GM19324 (cell line): ENCODE results near the gene GPC5.
"Not testable (repeated sequence)": the region's sequence is repeated elsewhere in the genome, so short reads cannot be mapped to it uniquely, and the experiment has no call there.

Source experiments
- ATAC-seq: cut with Tn5 transposase; IDR thresholded peaks from one replicate; pipeline ENCODE4 v1.9.1; 2021; ENCODE audit warnings: mild to moderate bottlenecking, moderate library complexity; ENCODE audit not compliant: unreplicated experiment, low FRiP score

The GPC5 gene

DNA sequence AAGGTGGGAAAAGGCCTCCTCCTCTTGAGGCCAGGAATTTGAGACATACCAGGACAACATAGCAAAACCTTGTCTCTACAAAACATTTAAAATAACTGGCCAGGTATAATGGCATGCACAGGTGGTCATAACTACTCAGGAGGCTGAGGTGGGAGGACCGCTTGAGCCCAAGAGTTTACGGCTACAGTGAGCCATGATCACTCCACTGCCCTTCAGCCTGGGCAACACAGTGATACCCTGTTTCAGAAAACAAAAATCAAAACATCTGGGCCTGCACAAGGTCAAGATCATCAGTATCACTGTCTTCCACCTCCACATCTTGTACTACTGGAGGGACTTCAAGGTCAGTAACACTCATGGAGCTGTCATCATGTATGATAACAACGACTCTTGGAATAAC, 1085.5 kb downstream of the GPC5 start:
- no peak for ATAC-seq

GRCh38 chr13:92487238-92487637, 1088.8 kb downstream of the GPC5 start:
- ATAC-seq = no peak

DNA sequence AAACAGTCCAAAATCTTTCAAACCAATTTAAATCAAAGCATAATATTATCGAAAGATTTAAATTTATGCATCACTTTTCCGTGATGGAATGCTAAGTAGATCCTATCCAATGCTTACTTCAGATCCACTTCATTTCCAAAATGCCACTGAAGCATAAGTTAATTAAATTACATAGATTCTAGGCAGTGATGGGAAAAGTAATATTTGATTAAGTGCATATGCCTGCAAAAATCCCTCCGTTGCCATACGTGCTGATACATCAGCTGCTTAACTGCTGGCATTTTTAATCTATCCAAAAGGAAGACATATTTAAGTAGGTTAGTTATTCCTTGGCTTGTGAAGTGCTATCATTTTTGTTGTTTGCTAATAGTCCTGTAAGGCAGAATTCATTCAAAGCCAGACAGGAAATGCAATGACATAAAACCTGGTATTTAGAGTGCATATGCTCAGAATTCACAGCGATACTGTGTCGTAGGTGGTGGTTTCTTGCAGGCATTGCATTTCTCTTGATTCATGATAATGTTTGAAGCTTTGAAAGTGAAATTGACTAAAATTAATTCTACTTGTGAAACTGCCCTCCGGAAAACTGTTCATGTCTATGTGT, 1089.9 kb downstream of the GPC5 start:
- ATAC-seq = no peak

DNA sequence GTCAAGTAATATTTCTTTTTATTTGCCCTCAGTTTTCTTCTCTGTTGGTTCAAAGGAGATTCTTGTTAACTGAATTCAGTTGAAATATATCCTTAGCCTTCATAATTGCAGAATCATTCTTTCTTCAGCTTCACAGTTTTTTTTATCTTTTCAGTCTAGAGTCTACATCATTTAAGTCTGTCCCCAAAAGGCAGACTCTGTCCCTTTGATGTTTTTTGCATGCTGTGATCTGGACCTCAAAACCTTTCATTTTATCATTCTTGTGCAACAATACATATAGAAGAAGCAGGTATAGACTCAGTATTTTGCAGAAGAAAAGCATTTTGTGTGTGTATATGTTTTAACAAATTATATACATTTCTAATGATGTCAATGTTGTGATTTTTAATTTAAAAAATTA, 1093.4 kb downstream of the GPC5 start:
- ATAC-seq = no peak

DNA sequence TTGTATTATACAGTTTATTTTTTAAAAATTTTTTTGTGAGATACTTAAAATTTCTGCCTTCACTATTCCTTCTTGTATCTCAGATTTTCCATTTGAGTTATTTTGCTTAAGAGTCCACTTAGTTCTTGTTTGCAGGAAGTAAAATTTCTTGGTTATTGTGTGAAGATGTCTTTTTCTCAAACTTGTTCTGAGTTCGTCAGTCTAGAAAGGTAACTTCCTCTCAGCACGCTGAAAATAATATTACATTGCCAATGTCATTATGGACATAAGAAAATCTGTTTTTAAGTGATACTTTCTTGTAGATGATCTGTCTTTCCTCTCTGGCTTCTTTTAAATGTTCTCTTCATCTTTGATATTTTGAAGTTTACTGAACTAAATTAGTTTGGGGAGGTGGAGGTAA, 1096.5 kb downstream of the GPC5 start:
- no peak for ATAC-seq

DNA sequence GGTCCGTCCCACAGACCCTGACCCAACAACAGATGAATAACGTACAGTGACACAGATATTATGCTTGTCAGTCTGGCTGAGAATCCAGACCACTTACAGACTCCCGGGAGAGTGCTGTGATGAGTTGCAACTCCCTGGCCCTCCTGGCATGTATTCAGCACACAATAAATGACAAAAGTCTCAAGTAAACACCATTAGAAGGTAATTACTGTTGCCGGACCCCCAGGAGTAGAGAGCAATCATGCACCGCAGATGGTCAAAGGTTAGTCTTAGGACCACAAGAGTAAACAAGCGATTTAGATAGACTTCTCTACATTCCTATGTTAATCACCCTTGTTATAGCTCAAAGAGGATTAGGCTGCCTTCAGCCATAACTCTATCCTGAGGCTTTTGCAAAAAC, 1101.8 kb downstream of the GPC5 start:
- no peak for ATAC-seq

GRCh38 chr13:92510416-92510815, 1112.0 kb downstream of the GPC5 start:
- ATAC-seq = no peak

GRCh38 chr13:92512852-92513251, 1114.4 kb downstream of the GPC5 start:
- ATAC-seq = no peak

- no peak for ATAC-seq
These were observed 1115.3 kb downstream of the GPC5 start for GRCh38 chr13:92513672-92514071.

- no peak for ATAC-seq
These were observed 1116.2 kb downstream of the GPC5 start for GRCh38 chr13:92514420-92515125.

DNA sequence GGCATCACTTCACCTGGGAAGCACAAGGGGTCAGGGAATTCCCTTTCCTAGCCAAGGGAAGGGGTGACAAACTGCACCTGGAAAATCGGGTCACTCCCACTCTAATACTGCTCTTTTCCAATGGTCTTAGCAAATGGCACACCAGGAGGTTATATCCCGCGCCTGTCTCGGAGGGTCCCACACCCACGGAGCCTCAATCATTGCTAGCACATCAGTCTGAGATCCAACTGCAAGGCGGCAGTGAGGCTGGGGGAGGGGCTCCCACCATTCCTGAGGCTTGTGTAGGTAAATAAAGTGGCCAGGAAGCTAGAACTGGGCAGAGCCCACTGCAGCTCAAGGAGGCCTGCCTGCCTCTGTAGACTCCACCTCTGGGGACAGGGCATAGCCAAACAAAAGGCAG, 1118.5 kb downstream of the GPC5 start:
- ATAC-seq = not testable (repeated sequence)

DNA sequence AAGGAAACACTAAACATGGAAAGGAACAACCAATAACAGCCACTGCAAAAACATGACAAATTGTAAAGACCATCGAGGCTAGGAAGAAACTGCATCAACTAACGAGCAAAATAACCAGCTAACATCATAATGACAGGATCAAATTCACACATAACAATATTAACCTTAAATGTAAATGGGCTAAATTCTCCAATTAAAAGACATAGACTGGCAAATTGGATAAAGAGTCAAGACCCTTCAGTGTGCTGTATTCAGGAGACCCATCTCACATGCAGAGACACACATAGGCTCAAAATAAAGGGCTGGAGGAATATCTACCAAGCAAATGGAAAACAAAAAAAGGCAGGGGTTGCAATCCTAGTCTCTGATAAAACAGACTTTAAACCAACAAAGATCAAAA, 1120.2 kb downstream of the GPC5 start:
- not testable (repeated sequence) for ATAC-seq

DNA sequence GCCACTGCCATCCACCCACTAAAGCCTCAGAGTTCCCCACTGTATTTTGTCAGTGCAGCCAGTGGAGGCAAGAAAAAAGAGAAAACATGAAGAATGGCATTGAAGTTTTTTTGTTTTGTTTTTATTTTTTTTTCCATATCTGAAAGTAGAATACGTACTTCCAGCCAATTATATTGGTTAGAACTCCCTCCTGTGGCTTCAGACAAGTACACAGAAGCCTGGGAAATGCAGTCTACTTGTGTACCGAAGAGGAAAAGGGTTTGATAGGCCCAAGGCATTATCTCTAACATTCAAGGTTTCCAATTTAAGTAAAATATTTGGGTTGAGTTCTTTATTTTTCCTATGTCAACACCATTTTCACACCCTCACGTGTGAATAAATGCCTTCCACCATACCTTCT, 1131.9 kb downstream of the GPC5 start:
- no peak for ATAC-seq

DNA sequence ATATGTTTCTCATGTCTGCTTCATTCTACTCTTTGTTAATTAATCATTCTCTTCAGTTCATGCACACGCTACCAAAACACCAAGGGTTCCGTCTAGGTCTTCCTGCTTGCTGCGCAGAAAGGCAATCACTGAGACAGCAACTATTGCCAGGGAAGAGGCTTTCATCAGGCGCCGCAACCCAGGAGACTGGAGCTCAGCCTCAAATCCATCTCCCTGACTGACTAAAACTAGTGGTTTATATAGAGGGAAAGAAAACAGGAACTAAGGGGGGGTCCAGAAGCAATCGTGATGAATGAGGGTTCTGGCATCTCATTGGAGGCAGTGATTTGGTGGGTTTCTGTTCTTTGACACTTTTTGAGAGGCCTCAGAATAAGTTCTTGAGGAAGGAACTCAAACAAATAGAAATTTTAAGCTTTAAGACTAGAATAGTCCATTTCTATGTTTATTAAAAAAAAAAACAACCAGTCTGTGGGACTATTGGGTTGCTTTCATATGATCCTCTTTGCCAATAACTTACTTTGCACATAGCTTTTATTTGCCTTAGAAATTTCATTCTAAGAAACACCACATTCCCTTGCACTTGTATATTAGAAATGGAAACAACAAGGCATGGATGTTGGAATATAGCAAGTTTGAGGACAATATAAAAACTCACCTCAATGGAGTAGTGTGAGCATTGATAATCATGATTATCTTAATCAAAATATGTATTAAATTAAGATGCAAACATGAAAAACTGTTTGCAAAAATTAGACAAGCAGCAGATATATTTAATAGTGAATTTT, 1137.0 kb downstream of the GPC5 start:
- no peak for ATAC-seq

- ATAC-seq = no peak
These were observed 1139.0 kb downstream of the GPC5 start for GRCh38 chr13:92537471-92537870.

GRCh38 chr13:92538164-92538563, 1139.7 kb downstream of the GPC5 start:
- ATAC-seq = no peak

DNA sequence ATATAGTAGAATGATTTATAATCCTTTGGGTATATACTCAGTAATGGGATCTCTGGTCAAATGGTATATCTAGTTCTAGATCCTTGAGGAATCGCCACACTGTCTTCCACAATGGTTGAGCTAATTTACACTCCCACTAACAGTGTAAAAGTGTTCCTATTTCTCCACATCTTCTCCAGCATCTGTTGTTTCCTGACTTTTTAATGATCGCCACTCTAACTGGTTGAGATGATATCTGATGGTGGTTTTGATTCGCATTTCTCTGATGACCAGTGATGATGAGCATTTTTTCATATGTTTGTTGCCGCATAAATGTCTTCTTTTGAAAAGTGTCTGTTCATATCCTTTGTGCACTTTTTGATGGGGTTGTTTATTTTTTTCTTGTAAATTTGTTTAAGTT, 1140.7 kb downstream of the GPC5 start:
- ATAC-seq = not testable (repeated sequence)

GRCh38 chr13:92547266-92547665, 1148.8 kb downstream of the GPC5 start:
- ATAC-seq = no peak

DNA sequence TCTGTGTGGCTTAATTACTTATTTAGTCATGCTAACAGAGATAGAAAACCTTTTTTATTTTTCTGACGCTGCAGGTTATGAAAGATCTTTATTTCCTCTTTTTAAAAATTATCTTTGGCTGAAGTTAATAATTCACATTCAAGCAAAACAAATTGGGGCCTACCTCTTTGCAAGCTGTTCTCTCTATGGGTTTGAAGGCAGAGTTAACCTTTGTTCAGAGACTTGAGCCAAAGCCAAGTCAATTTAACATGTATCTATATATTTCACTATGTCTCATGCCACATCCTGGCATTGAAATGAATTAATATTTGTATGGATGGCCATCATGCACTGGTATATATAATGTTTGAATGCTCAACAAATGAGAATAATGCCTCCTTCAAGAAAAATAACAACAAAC, 1150.9 kb downstream of the GPC5 start:
- no peak for ATAC-seq

DNA sequence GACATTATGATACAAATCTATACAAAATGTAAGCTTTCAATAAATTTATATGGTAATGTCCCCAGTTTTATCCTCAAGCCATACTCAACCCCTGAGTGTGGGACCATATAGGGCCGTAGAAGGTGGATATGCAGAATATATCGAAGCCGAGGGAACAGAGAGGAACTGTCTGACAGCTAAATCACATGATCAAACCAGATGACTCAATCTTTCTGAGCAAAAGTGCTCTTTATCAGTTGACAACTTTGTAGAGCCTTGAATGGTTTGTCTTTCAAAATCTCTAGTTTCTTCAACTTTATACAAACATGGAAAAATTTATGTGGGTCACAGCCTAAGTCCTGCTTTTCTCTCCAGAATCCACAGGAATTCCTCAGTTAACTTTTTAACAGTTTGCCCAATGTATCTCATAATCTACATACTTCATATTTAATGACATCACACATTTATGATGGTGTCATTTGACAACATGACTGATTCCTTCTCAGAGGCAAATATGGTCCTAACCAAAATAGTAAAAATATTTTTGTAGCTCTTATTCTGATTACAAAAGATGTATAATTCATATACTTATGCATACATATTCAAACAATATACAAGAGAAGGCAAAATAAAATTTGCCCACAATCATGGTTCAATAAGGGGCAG, 1155.2 kb downstream of the GPC5 start:
- ATAC-seq = no peak

- no peak for ATAC-seq
These were observed 1162.5 kb downstream of the GPC5 start for GRCh38 chr13:92560883-92561282.
